ENCODE data around the gene TNFRSF8.

- TF ChIP-seq CTCF (IDR thresholded peaks at IDR 0.05; ENCODE audit: low read depth, low read length, poor library complexity, severe bottlenecking): no peak
- no peak for TF ChIP-seq EZH2phosphoT487 (IDR thresholded peaks at IDR 0.05; ENCODE audit: borderline replicate concordance, low read length)
Measured at GRCh38 chr1:12148160-12148957, 85.3 kb downstream of the TNFRSF8 start.
